AG04449 (cell line): ENCODE data around the gene FAM124A.

Experiments
- CTCF ChIA-PET: fragments of 350-600 bp; formaldehyde crosslinking; extraction: SDS; loops from one replicate; lab custom pipeline; 2021; ENCODE audit warnings: antibody characterized with exemption; lab: Yijun Ruan, JAX
- POLR2A ChIA-PET: fragments of 400-600, 350-600 bp; formaldehyde crosslinking; extraction: SDS; loops from one replicate; lab custom pipeline; 2020; ENCODE audit warnings: antibody characterized with exemption, inconsistent platforms; lab: Yijun Ruan, JAX
- DNase-seq: peaks from one replicate; pipeline ENCODE4 v3.0.0-alpha.2; 2010; ENCODE audit warnings: low read depth, low spot score
- H3K4me3 ChIP-seq: 2 replicates; pipeline ENCODE4 v1.5.1; 2011; ENCODE audit warnings: low read depth, mild to moderate bottlenecking, control low read depth, low read length
- CTCF ChIP-seq: IDR thresholded peaks from one replicate; pipeline ENCODE4 v1.5.1; 2011; ENCODE audit warnings: mild to moderate bottlenecking, moderate library complexity, low read length, control low read depth, inconsistent platforms; ENCODE audit not compliant: insufficient read depth; ENCODE audit errors: missing control alignments

The FAM124A gene

DNA sequence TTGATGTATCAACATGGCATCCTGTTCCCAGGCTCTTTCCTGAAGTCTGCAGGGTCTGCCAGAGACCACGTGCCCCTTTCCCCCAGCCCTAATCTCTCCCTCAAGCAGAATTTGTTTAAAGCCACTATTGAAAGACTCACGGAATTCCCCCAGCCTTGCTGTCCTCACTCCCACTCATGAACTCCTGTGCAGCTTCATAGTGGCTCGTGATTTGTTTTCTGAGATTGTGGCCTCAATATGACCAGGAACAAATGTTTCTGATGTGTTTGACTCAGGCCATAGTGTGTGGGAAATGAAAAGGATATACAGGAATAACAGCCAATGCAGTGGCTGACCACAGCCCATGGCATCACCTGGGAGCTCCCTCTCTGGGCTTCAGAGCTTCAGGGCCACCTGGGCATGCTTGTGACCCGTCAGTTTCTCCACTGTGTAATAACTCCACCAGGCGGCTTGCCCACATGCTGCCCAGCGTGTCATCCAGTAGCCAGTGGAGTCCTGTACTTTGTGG, 109.2 kb downstream of the FAM124A start:
- POLR2A ChIA-PET = interaction anchor here (1.0 kb wide), 1 partner anchor 11 kb away, joined by 3 read pairs; no protein-coding TSS in a partner anchor
- no peak overlapping the region for H3K4me3 ChIP-seq
- no peak for TF ChIP-seq CTCF
- DNase-seq = no peak
- CTCF ChIA-PET = interaction anchor here (1.3 kb wide), 1 partner anchor 45 kb away, joined by 7 read pairs; no protein-coding TSS in a partner anchor

GRCh38 chr13:51332566-51333361, 110.6 kb downstream of the FAM124A start:
- no peak for DNase-seq
- H3K4me3 ChIP-seq = no peak overlapping the region
- ChIA-PET CTCF (interaction anchor here (1.3 kb wide), 1 partner anchor 46 kb away, joined by 7 read pairs; no protein-coding TSS in a partner anchor), POLR2A (no interaction called here)
- no peak for TF ChIP-seq CTCF

GRCh38 chr13:51333421-51333820, 111.2 kb downstream of the FAM124A start:
- no peak for DNase-seq
- ChIA-PET POLR2A (no interaction called here), CTCF (no interaction called here)
- no peak overlapping the region for H3K4me3 ChIP-seq
- no peak for TF ChIP-seq CTCF

GRCh38 chr13:51333826-51334225, 111.6 kb downstream of the FAM124A start:
- ChIA-PET CTCF (no interaction called here), POLR2A (no interaction called here)
- no peak for DNase-seq
- TF ChIP-seq CTCF = no peak
- no peak overlapping the region for H3K4me3 ChIP-seq
